OCI-LY1 (cell line): ENCODE data around the gene NUBPL.

Experiments used
- CTCF ChIP-seq: fragments of 200-600 bp; sonication (generic), shearing (Covaris generic); IDR thresholded peaks from 2 replicates; pipeline ENCODE4 v1.5.1; 2017; ENCODE audit warnings: mild to moderate bottlenecking, antibody characterized with exemption, low read length, moderate library complexity, mixed read lengths
- EZH2 ChIP-seq: fragments of 200-600 bp; sonication (generic), shearing (Covaris generic); IDR thresholded peaks from 2 replicates; pipeline ENCODE4 v1.8.0; 2017; ENCODE audit warnings: borderline replicate concordance, mixed run types, mild to moderate bottlenecking, antibody characterized with exemption, low read length, moderate library complexity, mixed read lengths

DNA sequence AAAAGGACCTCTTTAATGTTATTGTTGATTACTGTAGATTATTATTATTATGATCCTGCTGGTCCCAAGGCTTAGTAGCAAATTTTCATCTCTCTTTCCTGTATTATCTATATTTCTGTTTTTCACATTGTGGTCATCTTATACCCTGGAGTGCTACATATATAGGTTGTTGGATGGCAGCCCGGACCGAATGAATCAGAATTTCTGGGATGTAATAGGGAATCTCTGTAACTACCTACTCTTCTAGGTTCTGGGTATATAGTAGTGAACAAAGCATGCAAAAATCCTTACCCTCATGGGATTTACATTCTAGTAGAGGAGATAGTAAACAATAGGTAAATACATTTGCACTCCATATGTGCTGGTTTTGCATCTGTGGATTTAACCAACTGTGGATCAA is 31.4 kb downstream of the NUBPL start:
- no peak for TF ChIP-seq CTCF
- TF ChIP-seq EZH2 = no peak
